Thyroid gland (tissue), 4 donors: ENCODE measurements around the gene BCAS2.

Experiments used
- CTCF ChIP-seq, 6 experiments: fragments of 200-600 bp in 3 of 6; fragments of 450-650 bp in 3 of 6; sonication (generic) in 3 of 6; IDR thresholded peaks; one replicate each; pipeline ENCODE4 v1.5.1; 2016 to 2019; ENCODE audit warnings: antibody characterized with exemption in 6 of 6, mild to moderate bottlenecking in 2 of 6, inconsistent platforms in 1 of 6, moderate library complexity in 1 of 6
- POLR2A ChIP-seq, 2 donors: fragments of 450-650 bp; IDR thresholded peaks; one replicate each; pipeline ENCODE4 v1.6.1; 2017; ENCODE audit warnings: antibody characterized with exemption in 2 of 2, mild to moderate bottlenecking in 2 of 2, moderate library complexity in 1 of 2

DNA sequence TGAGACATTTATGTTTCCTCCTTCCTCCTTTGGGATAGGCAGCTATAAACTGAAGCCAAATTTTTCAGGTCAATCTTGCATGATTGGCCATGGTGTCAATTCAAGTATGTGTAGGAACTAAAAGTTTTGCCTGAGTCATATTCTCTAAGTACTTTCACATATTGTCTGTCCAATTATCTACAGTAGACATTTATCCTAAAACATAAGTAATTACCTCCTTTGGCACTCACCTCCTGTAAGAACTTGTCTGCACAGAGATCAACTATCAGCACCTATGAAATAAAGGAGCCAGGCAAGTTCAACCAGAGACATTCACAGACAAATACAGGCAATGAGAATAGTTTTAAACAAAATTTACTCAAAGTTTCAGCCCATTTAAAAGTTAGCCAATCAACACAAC lies 14.2 kb upstream of the BCAS2 start:
- TF ChIP-seq CTCF (IDR thresholded peaks at IDR 0.05) (no peak), POLR2A (IDR thresholded peaks at IDR 0.05) (no peak)
